Measurements from ENCODE around the gene CENPU.

GRCh38 chr4:184766446-184766845 is 32.5 kb upstream of the CENPU start:
- TF ChIP-seq EP300 (IDR thresholded peaks at IDR 0.05) (no peak), CTCF (IDR thresholded peaks at IDR 0.05) (no peak)

Data from suprapubic skin (tissue), 3 donors.